BE2C (cell line): ENCODE data around the gene ASIC5.

Experiments
- DNase-seq: peaks from one replicate; pipeline ENCODE4 v3.0.0-alpha.2; 2020
- H3K27me3 ChIP-seq: fragments of 250-450 bp; sonication (Bioruptor Pico); 2 replicates; pipeline ENCODE4 v1.5.1; 2020; ENCODE audit warnings: mild to moderate bottlenecking
- H3K36me3 ChIP-seq: fragments of 250-450 bp; sonication (Bioruptor Pico); 2 replicates; pipeline ENCODE4 v1.5.1; 2020; ENCODE audit warnings: mild to moderate bottlenecking
- H3K4me1 ChIP-seq: fragments of 250-450 bp; sonication (Bioruptor Pico); 2 replicates; pipeline ENCODE4 v1.5.1; 2020
- H3K4me3 ChIP-seq: 2 replicates; pipeline ENCODE4 v1.5.1; 2011; ENCODE audit warnings: low read depth, low read length
- H3K9me3 ChIP-seq: fragments of 250-450 bp; sonication (Bioruptor Pico); 2 replicates; pipeline ENCODE4 v1.5.1; 2020
- CTCF ChIP-seq: IDR thresholded peaks from 2 replicates; pipeline ENCODE4 v1.5.1; 2012; ENCODE audit warnings: mild to moderate bottlenecking, low read depth, low read length

The ASIC5 gene

GRCh38 chr4:155784637-155785036, 81.4 kb downstream of the ASIC5 start:
- DNase-seq: no peak
- Histone ChIP-seq H3K9me3 (no peaks in the 10 kb centered on the region), H3K4me1 (peaks cover 8% of the 10 kb centered on the region), H3K36me3 (no peaks in the 10 kb centered on the region), H3K27me3 (no peaks in the 10 kb centered on the region), H3K4me3 (no peak overlapping the region)
- no peak for TF ChIP-seq CTCF

- Histone ChIP-seq H3K36me3 (no peaks in the 10 kb centered on the region), H3K9me3 (no peaks in the 10 kb centered on the region), H3K4me3 (no peak overlapping the region), H3K4me1 (peaks cover 8% of the 10 kb centered on the region), H3K27me3 (no peaks in the 10 kb centered on the region)
- no peak for DNase-seq
- no peak for TF ChIP-seq CTCF
Measured at GRCh38 chr4:155781249-155781831, 84.7 kb downstream of the ASIC5 start.

GRCh38 chr4:155780775-155781174, 85.3 kb downstream of the ASIC5 start:
- TF ChIP-seq CTCF: no peak
- no peaks in the 10 kb centered on the region for H3K27me3 ChIP-seq
- peaks cover 6% of the 10 kb centered on the region for H3K4me1 ChIP-seq
- no peaks in the 10 kb centered on the region for H3K36me3 ChIP-seq
- no peak for DNase-seq
- H3K9me3 ChIP-seq: no peaks in the 10 kb centered on the region
- H3K4me3 ChIP-seq: no peak overlapping the region
